GM19193 (cell line): ENCODE measurements around the gene SND1.

ENCODE experiments used
- POLR2A ChIP-seq: IDR thresholded peaks from 4 replicates; pipeline ENCODE4 v1.6.1; 2011; ENCODE audit not compliant: insufficient read depth, insufficient read length; ENCODE audit errors: extremely low read depth

Gene SND1

GRCh38 chr7:127854383-127854782, 202.4 kb downstream of the SND1 start:
- no peak for TF ChIP-seq POLR2A

- TF ChIP-seq POLR2A = no peak
These were observed 205.5 kb downstream of the SND1 start for GRCh38 chr7:127857464-127857841.

GRCh38 chr7:127858091-127858914, 206.3 kb downstream of the SND1 start:
- TF ChIP-seq POLR2A = no peak

GRCh38 chr7:127858915-127859189, 206.9 kb downstream of the SND1 start:
- no peak for TF ChIP-seq POLR2A

GRCh38 chr7:127859330-127859729, 207.3 kb downstream of the SND1 start:
- TF ChIP-seq POLR2A = no peak

- no peak for TF ChIP-seq POLR2A
These were observed 210.5 kb downstream of the SND1 start for GRCh38 chr7:127862525-127862924.

- no peak for TF ChIP-seq POLR2A
These were observed 211.1 kb downstream of the SND1 start for GRCh38 chr7:127863082-127863481.

- no peak for TF ChIP-seq POLR2A
These were observed 213.5 kb downstream of the SND1 start for GRCh38 chr7:127865466-127865865.

- no peak for TF ChIP-seq POLR2A
These were observed 218.4 kb downstream of the SND1 start for GRCh38 chr7:127870231-127870907.

GRCh38 chr7:127871226-127871625, 219.2 kb downstream of the SND1 start:
- no peak for TF ChIP-seq POLR2A

GRCh38 chr7:127872122-127872521, 220.1 kb downstream of the SND1 start:
- no peak for TF ChIP-seq POLR2A

GRCh38 chr7:127873151-127873550, 221.2 kb downstream of the SND1 start:
- no peak for TF ChIP-seq POLR2A

GRCh38 chr7:127873715-127874636, 222.0 kb downstream of the SND1 start:
- no peak for TF ChIP-seq POLR2A

GRCh38 chr7:127874951-127875608, 223.1 kb downstream of the SND1 start:
- TF ChIP-seq POLR2A = no peak

- no peak for TF ChIP-seq POLR2A
These were observed 224.4 kb downstream of the SND1 start for GRCh38 chr7:127876393-127876792.
